Liver (tissue), 3 donors: ENCODE measurements around the gene PEX14.
A peak's percentile ranks its signal among the peaks of the same experiment; 100 is the strongest.

Source experiments
- ATF3 ChIP-seq: IDR thresholded peaks from 2 replicates; pipeline ENCODE4 v1.6.1; 2016; ENCODE audit warnings: antibody characterized with exemption
- CTCF ChIP-seq: fragments of 150-350 bp; IDR thresholded peaks from 2 replicates; pipeline ENCODE4 v1.5.1; 2017; ENCODE audit warnings: improper control_type of control experiment, low read depth, low read length; ENCODE audit not compliant: missing input control
- EGR1 ChIP-seq, 2 donors: IDR thresholded peaks; 2 replicates each; pipeline ENCODE4 v1.6.1; 2016 to 2018; ENCODE audit warnings: antibody characterized with exemption in 2 of 2, low read depth in 2 of 2
- FOXA1 ChIP-seq: IDR thresholded peaks from 2 replicates; pipeline ENCODE4 v1.6.1; 2016; ENCODE audit warnings: antibody characterized with exemption
- MAX ChIP-seq: IDR thresholded peaks from 2 replicates; pipeline ENCODE4 v1.6.1; 2016; ENCODE audit warnings: antibody characterized with exemption
- RAD21 ChIP-seq, 2 donors: IDR thresholded peaks; 2 replicates each; pipeline ENCODE4 v1.6.1; 2016; ENCODE audit warnings: antibody characterized with exemption in 2 of 2, mild to moderate bottlenecking in 2 of 2
- SP1 ChIP-seq: IDR thresholded peaks from 2 replicates; pipeline ENCODE4 v1.6.1; 2018; ENCODE audit warnings: antibody characterized with exemption, mild to moderate bottlenecking
- TAF1 ChIP-seq: conservative IDR thresholded peaks from 2 replicates; pipeline ENCODE4 v1.6.1; 2016; ENCODE audit warnings: antibody characterized with exemption, mild to moderate bottlenecking
- YY1 ChIP-seq: IDR thresholded peaks from 2 replicates; pipeline ENCODE4 v1.6.1; 2016; ENCODE audit warnings: antibody characterized with exemption, mild to moderate bottlenecking
- ZBTB33 ChIP-seq: IDR thresholded peaks from 2 replicates; pipeline ENCODE4 v1.6.1; 2016; ENCODE audit warnings: antibody characterized with exemption
- TF ChIP-seq, protein P1 (sequence below): IDR thresholded peaks from 2 replicates; pipeline ENCODE4 v1.6.1; 2016; ENCODE audit warnings: antibody characterized with exemption, mild to moderate bottlenecking
- donor health status: healthy.
- donor health status: healthy.

- TF ChIP-seq ZBTB33 (no peak), CTCF (peak; percentile 92), ATF3 (no peak), SP1 (no peak), RAD21 (IDR thresholded peaks at IDR 0.05) (peak; percentile 91 to 93), FOXA1 (no peak), YY1 (no peak), EGR1 (IDR thresholded peaks at IDR 0.05; ENCODE audit: low read depth in 2 of 2) (no peak), MAX (no peak), TAF1 (no peak)
- TF ChIP-seq, protein P1, sequence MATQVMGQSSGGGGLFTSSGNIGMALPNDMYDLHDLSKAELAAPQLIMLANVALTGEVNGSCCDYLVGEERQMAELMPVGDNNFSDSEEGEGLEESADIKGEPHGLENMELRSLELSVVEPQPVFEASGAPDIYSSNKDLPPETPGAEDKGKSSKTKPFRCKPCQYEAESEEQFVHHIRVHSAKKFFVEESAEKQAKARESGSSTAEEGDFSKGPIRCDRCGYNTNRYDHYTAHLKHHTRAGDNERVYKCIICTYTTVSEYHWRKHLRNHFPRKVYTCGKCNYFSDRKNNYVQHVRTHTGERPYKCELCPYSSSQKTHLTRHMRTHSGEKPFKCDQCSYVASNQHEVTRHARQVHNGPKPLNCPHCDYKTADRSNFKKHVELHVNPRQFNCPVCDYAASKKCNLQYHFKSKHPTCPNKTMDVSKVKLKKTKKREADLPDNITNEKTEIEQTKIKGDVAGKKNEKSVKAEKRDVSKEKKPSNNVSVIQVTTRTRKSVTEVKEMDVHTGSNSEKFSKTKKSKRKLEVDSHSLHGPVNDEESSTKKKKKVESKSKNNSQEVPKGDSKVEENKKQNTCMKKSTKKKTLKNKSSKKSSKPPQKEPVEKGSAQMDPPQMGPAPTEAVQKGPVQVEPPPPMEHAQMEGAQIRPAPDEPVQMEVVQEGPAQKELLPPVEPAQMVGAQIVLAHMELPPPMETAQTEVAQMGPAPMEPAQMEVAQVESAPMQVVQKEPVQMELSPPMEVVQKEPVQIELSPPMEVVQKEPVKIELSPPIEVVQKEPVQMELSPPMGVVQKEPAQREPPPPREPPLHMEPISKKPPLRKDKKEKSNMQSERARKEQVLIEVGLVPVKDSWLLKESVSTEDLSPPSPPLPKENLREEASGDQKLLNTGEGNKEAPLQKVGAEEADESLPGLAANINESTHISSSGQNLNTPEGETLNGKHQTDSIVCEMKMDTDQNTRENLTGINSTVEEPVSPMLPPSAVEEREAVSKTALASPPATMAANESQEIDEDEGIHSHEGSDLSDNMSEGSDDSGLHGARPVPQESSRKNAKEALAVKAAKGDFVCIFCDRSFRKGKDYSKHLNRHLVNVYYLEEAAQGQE = no peak
Measured at GRCh38 chr1:10507111-10507879, 32.5 kb downstream of the PEX14 start.
